Mucosa of rectum (tissue), 2 donors: Measurements from ENCODE around the gene TEX2.

Source experiments
- H3K27ac ChIP-seq, 2 donors: one replicate each; pipeline ENCODE4 v1.7.0; 2013; ENCODE audit warnings: inconsistent platforms in 2 of 2, low read depth in 2 of 2, low read length in 2 of 2
- H3K27me3 ChIP-seq, 2 donors: one replicate each; pipeline ENCODE4 v1.7.0; 2013; ENCODE audit warnings: low read length in 2 of 2; ENCODE audit not compliant: control insufficient read depth in 2 of 2, insufficient read depth in 2 of 2
- H3K36me3 ChIP-seq, 2 donors: one replicate each; pipeline ENCODE4 v1.7.0; 2013; ENCODE audit warnings: low read length in 2 of 2; ENCODE audit not compliant: control insufficient read depth in 2 of 2, insufficient read depth in 2 of 2
- H3K4me1 ChIP-seq, 2 donors: one replicate each; pipeline ENCODE4 v1.7.0; 2013; ENCODE audit warnings: low read length in 2 of 2, mild to moderate bottlenecking in 1 of 2; ENCODE audit not compliant: control insufficient read depth in 2 of 2, insufficient read depth in 2 of 2
- H3K4me3 ChIP-seq, 2 donors: one replicate each; pipeline ENCODE4 v1.7.0; 2013; ENCODE audit warnings: low read length in 2 of 2
- H3K9ac ChIP-seq, 2 donors: one replicate each; pipeline ENCODE4 v1.7.0; 2013; ENCODE audit warnings: low read length in 2 of 2, low read depth in 1 of 2, mild to moderate bottlenecking in 1 of 2
- H3K9me3 ChIP-seq, 2 donors: one replicate each; pipeline ENCODE4 v1.7.0; 2013; ENCODE audit warnings: low read length in 2 of 2; ENCODE audit not compliant: control insufficient read depth in 2 of 2
- donor health status: healthy.
- donor health status: Normal muscosa, but diverticular disease.

The TEX2 gene

GRCh38 chr17:64162554-64162953 lies 100.5 kb downstream of the TEX2 start:
- no peak overlapping the region for H3K9ac ChIP-seq
- H3K4me1 ChIP-seq = no peaks in the 10 kb centered on the region
- no peaks in the 10 kb centered on the region for H3K9me3 ChIP-seq
- no peaks in the 10 kb centered on the region for H3K27me3 ChIP-seq
- H3K36me3 ChIP-seq = peaks cover 5 to 10% of the 10 kb centered on the region in 2 donors
- H3K27ac ChIP-seq = no peak overlapping the region
- H3K4me3 ChIP-seq = no peak overlapping the region

DNA sequence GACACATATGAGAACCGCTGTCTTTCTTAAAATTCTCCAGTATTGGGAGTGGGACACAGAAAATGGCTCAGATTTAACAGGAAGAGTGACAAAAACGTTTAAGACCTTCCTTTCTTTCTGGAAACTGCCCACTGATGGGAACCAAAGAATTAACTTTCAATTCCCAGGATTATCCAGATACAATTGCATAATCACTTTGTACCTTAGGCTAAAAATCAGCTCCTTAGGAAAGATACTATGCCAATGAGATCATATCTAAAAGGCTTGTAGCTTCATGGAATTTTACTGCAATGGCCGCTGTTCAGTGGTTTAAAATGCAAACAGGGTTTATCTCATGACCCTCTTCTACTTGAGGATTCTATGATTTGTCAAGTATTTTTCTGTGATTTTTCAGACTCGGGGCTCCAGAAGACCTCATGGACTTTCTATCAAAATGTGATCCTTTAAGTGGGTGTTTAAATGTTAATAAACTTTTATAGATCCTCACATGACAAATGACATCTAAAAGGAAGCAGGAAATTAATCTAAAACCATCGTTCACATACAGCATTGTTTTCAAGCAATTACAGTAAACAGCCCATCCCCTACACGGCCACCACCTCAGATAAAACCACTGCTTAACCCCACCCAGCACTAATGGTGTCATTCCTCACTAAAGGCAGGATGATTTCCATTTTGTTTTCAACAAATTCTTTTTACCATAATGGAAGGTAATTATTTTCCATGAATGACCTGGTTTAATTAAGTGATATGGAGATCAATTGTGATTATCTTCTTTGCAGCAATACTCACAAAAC lies 101.5 kb downstream of the TEX2 start:
- Histone ChIP-seq H3K27me3 (no peaks in the 10 kb centered on the region), H3K4me3 (no peak overlapping the region), H3K4me1 (peaks cover 0 to 2% of the 10 kb centered on the region in 2 donors), H3K9ac (no peak overlapping the region), H3K9me3 (no peaks in the 10 kb centered on the region), H3K36me3 (peaks cover 5 to 7% of the 10 kb centered on the region in 2 donors), H3K27ac (no peak overlapping the region)

GRCh38 chr17:64160378-64160777 lies 102.7 kb downstream of the TEX2 start:
- Histone ChIP-seq H3K9ac (no peak overlapping the region), H3K27me3 (no peaks in the 10 kb centered on the region), H3K4me1 (peaks cover 0 to 9% of the 10 kb centered on the region in 2 donors), H3K27ac (no peak overlapping the region), H3K9me3 (no peaks in the 10 kb centered on the region), H3K4me3 (no peak overlapping the region), H3K36me3 (peaks cover 3 to 4% of the 10 kb centered on the region in 2 donors)

DNA sequence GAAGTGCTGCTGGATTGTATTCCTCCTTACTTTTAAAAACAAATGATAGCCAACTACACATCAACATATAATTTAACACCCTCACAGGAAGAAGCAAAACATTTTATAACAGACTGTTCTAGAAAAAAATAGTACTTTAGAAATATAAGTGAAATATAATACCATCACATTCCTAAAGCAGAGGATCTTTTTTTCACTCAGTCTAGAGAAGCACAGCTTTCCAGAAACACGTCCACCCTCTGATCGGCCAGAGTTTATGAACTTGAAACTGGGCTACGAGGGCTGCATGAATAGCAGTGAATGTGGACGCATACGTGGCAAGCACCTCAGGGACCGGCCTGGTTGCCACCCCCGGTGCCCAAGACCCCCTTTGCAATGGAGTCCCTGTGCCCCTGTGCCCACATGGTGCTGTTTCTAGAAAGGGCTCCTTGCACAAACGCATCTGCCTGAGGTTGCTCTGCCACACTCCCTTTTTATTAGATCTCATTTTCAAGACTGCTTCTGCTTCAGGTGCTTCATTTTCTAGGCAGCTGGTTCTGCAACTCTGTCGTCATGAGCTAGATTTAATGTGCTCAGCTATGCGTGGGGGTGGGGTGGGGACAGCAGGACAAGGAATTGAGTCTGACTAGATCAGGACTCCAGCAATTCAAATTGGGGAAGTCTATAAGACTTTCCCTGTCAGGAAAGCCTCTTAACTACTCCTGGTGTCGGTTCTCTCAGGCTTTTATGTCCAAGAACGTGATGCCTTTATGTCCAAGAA lies 104.0 kb downstream of the TEX2 start:
- Histone ChIP-seq H3K36me3 (peaks cover 0 to 5% of the 10 kb centered on the region in 2 donors), H3K9me3 (no peaks in the 10 kb centered on the region), H3K27ac (no peak overlapping the region), H3K4me3 (no peak overlapping the region), H3K9ac (no peak overlapping the region), H3K4me1 (peaks cover 0 to 9% of the 10 kb centered on the region in 2 donors), H3K27me3 (no peaks in the 10 kb centered on the region)

DNA sequence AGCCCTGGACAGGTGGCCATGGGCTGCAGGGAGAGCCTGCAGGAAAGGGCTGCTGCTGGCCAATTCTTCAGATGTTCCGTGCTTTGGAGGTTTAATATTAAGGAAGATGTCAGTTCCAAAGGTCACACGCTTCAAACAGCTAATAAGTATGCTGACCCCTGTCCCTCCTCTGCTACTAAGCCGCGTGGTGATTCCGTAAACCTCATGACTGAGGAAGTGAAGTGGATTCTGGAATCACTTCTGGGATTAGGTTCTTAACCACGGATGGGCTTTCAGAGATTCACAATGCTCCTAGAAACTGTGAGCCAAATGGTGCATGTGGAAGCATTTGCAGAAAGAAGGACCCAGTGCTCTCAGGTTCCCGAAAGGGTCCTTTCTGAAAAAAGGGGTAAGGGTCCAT lies 104.7 kb downstream of the TEX2 start:
- no peak overlapping the region for H3K27ac ChIP-seq

DNA sequence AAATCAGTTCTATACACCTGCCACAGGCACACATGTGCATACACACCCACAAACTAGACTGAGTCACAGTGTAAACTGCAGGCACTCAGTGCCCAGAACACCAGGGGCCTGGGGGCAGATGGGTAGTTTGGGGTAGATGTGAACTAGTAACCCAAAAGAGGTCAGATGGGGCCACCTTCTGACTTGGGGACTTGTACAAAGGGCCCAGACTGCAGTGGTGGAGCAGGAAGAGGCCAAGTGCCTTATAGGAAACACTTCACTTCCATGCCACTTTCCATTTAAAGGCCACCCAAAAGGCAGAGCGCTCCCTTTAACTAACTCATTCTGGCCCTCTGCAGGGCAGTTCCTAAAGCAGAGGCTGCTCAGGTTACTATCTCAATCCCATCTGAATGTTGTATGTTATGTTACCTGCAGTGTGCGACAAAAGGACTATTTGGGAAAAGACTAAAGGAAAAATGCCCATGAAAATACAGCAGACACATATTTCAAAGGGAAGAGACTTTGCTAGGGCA lies 105.3 kb downstream of the TEX2 start:
- Histone ChIP-seq H3K27ac (no peak overlapping the region), H3K9ac (no peak overlapping the region), H3K36me3 (peaks cover 9 to 10% of the 10 kb centered on the region in 2 donors)

More for the DNA sequence above, 104.7 kb downstream of the TEX2 start:
- peaks cover 0 to 9% of the 10 kb centered on the region in 2 donors for H3K4me1 ChIP-seq
- no peaks in the 10 kb centered on the region for H3K27me3 ChIP-seq
- H3K36me3 ChIP-seq = peaks cover 3 to 7% of the 10 kb centered on the region in 2 donors
- no peak overlapping the region for H3K4me3 ChIP-seq
- H3K9ac ChIP-seq = no peak overlapping the region
- H3K9me3 ChIP-seq = no peaks in the 10 kb centered on the region

DNA sequence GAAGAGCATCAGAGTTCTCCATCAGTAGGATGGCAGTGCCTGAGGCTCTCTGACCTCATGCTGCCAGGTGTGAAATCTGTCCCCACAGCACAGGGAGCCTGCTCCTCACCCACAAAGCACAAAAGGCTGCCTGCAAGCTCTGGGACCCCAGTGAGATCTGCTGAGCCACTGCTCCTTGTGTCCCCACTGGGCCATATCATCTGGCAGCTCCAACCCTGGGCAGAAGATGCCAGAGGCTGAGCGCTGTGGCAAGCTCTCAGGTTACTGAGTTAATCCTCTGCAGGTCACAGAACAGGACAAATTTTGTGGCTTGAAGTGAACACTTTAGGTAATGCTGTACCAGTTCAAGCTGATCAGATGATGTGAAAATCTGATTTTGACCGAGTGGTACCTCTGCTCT lies 106.4 kb downstream of the TEX2 start:
- Histone ChIP-seq H3K27me3 (no peaks in the 10 kb centered on the region), H3K36me3 (peaks cover 14% of the 10 kb centered on the region in 2 donors), H3K9ac (no peak overlapping the region), H3K27ac (peak overlapping the region; percentile 16 to 44), H3K4me3 (no peak overlapping the region), H3K9me3 (no peaks in the 10 kb centered on the region), H3K4me1 (peaks cover 0 to 9% of the 10 kb centered on the region in 2 donors)

More for the DNA sequence above, 105.3 kb downstream of the TEX2 start:
- Histone ChIP-seq H3K27me3 (no peaks in the 10 kb centered on the region), H3K9me3 (no peaks in the 10 kb centered on the region), H3K4me1 (peaks cover 0 to 9% of the 10 kb centered on the region in 2 donors), H3K4me3 (no peak overlapping the region)

GRCh38 chr17:64155751-64156544 lies 107.1 kb downstream of the TEX2 start:
- peaks cover 14% of the 10 kb centered on the region in 2 donors for H3K36me3 ChIP-seq
- H3K9me3 ChIP-seq = no peaks in the 10 kb centered on the region
- H3K4me1 ChIP-seq = peaks cover 0 to 9% of the 10 kb centered on the region in 2 donors
- H3K27ac ChIP-seq = peak overlapping the region; percentile 44 to 53
- H3K9ac ChIP-seq = peak overlapping the region in 1 of 2 donors; percentile 31
- no peaks in the 10 kb centered on the region for H3K27me3 ChIP-seq
- no peak overlapping the region for H3K4me3 ChIP-seq

DNA sequence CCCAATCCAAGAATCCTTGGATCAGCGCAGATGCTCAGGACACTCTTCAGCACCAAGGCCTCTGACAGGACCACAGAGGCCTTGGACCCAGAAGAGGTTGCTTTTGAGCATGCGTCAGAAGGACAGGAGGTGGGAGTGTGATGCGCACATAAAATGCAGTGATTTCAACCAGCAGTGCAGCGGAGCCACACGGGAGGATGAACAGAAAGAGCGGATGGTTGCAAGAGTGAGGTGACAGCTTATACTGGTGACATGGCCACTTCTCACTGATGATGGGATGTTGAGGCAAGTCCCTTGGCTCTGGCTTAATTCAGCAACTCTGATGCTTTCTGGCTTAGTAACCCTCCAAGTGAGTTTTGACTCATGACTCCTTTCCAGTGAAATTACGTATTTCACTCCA lies 107.9 kb downstream of the TEX2 start:
- no peak overlapping the region for H3K9ac ChIP-seq
- no peaks in the 10 kb centered on the region for H3K9me3 ChIP-seq
- H3K4me3 ChIP-seq = no peak overlapping the region
- peaks cover 14% of the 10 kb centered on the region in 2 donors for H3K36me3 ChIP-seq
- peaks cover 0 to 14% of the 10 kb centered on the region in 2 donors for H3K4me1 ChIP-seq
- no peaks in the 10 kb centered on the region for H3K27me3 ChIP-seq
- peak overlapping the region in 1 of 2 donors; percentile 28 for H3K27ac ChIP-seq
